ENCODE data around the gene HMCES.
A peak's percentile ranks its signal among the peaks of the same experiment; 100 is the strongest.
"Not testable (repeated sequence)": the region's sequence is repeated elsewhere in the genome, so short reads cannot be mapped to it uniquely, and the experiment has no call there.

HMCES gene, protein sequence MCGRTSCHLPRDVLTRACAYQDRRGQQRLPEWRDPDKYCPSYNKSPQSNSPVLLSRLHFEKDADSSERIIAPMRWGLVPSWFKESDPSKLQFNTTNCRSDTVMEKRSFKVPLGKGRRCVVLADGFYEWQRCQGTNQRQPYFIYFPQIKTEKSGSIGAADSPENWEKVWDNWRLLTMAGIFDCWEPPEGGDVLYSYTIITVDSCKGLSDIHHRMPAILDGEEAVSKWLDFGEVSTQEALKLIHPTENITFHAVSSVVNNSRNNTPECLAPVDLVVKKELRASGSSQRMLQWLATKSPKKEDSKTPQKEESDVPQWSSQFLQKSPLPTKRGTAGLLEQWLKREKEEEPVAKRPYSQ

DNA sequence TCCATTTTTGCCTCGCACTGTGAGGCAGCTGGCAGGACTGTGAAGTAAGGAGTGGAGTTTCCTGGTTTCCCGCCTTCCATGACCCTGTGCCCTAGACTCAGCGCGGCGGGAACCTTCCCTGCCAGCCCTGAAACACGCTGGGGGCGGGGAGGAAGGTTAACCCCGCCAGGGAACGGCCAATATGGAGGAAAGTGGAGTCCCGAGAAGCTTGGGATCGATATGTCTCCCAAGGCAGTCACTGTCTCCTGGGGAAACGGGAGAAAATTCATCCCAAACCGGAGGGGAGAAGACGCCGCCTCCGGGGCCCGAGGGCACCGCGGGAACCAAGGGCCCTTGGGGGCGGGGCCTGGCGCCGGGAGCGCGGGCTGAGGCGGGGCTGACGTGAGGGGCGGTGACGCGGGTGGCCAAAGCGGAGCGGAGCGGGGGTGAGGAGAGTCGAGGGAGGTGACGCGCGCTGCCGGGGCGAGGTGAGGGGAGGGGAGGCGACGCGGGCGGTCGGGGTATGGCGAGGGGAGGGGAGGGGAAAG is at the start of gene HMCES:
Gene HMCES, plus strand, starts transcription at position 432 of the 527 bp plus-strand sequence. CDS start 863 bp downstream, outside the sequence.
- peak within 1 kb of the TSS; percentile 94 for H3K27ac Mint-ChIP-seq
- peaks cover 53% of the 10 kb centered on the region for H3K36me3 Mint-ChIP-seq (ENCODE audit: low read depth)
- peaks cover 44% of the 10 kb centered on the region for H3K4me1 Mint-ChIP-seq (ENCODE audit: low read depth)
- no peaks in the 10 kb centered on the region for H3K9me3 Mint-ChIP-seq
- H3K27me3 Mint-ChIP-seq (ENCODE audit: low read depth): no peaks in the 10 kb centered on the region
- peak within 1 kb of the TSS; percentile 97 for H3K4me3 Mint-ChIP-seq

DNA sequence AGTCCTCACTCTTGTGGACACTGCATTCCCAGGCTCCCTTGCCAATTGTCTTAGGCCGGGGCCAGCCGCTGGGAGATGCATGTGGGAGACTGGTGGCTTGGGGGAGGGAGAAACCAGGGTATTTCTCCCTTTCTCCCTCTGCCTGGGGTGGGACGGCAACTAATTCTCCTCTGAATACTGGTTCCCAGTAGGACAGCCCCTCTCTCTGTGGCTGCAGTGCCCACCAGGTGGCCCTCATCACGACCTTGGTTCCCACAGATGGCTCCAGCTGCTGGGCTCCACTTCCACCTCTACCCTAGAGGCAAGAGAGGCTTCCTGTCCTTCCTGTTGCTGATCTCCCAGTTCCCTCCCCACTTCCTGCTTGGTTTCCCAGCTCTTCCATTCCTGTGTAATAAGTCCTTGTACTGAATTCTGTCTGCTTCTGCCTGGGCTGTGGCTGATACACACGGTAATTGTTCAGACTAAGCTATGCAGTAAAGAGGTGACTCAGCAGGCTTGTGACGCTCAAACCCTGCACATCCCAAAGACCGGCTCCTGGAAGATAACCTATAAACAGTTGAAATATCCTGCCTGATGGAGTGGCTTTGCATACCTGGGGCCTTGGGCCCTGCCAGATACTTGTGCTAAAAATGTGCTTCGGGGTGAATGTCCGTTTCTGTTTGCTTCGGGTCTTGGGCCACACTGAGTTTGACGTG is 49.6 kb upstream of the HMCES start:
- Mint-ChIP-seq H3K36me3 (ENCODE audit: low read depth) (peaks cover 5% of the 10 kb centered on the region), H3K27me3 (ENCODE audit: low read depth) (no peaks in the 10 kb centered on the region), H3K9me3 (no peaks in the 10 kb centered on the region), H3K4me3 (peak overlapping the region; percentile 3), H3K4me1 (ENCODE audit: low read depth) (peaks cover 58% of the 10 kb centered on the region), H3K27ac (peak overlapping the region; percentile 89)

DNA sequence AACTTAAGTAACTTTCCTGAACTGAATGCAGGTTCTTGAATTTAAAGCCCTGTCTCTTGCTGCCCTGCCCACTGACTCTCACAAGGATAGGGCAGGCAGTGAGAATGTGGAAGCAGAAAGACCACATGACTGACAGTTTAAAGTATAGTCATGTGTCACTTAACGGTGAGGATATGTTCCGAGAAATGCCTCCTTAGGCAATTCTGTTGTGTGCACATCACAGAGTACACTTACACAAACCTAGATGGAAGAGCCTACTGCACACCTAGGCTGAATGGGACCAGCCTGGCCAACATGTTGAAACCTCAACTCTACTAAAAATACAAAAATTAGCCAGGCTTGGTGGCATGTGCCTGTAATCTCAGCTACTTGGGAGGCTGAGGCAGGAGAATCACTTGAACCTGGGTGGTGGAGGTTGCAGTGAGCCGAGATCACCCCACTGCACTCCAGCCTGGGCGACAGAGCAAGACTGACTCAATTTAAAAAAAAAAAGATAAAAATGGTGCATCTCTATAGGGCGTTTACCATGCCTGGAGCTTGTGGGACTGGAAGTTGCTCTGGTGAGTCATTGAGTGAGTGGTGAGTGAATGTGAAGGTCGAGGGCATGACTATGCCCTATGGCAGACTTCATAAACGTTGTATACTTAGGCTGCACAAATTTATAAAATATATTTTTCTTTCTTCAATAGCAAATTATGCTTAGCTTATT is 48.2 kb upstream of the HMCES start:
- H3K9me3 Mint-ChIP-seq: no peaks in the 10 kb centered on the region
- H3K4me1 Mint-ChIP-seq (ENCODE audit: low read depth): peaks cover 58% of the 10 kb centered on the region
- peak overlapping the region; percentile 89 for H3K27ac Mint-ChIP-seq

DNA sequence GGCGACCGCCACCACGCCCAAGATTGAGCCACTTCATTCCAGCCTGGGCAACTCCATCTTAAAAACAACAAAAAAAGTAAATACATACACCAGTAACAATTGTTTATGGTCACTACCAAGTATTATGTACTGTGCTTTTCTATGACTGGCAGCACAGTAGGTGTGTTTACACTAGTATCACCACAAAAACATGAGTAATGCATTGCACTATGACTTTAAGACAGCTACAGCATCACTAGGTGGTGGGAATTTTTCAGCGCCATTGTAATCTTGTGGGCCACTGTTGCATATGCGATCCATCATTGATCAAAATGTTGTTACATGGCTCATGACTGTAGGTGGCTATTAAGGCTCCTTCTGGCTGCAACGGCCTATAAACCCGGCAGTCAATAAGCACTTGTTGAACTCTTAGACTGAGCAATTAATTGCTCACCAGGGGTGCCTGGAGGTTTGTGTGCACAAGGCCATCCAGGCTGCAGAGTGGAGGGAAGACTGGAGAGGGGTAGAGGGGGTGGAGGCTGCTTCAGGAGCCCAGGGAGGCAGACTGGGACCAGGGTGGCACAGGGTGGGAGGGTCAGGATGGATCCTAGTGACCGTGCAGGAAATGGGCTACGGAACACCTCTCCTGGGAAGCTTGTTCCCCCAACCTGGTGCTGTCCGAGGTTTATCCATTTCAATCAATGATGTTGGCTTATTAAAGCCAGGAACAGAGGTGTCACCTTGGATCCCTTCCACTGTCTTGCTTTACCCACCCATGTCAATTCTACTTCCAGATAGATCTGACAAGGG is 47.1 kb upstream of the HMCES start:
- H3K27me3 Mint-ChIP-seq (ENCODE audit: low read depth): no peaks in the 10 kb centered on the region
- peaks cover 57% of the 10 kb centered on the region for H3K4me1 Mint-ChIP-seq (ENCODE audit: low read depth)

More for the DNA sequence above, 48.2 kb upstream of the HMCES start:
- Mint-ChIP-seq H3K36me3 (ENCODE audit: low read depth) (peaks cover 5% of the 10 kb centered on the region), H3K27me3 (ENCODE audit: low read depth) (no peaks in the 10 kb centered on the region), H3K4me3 (peak overlapping the region; percentile 58)

DNA sequence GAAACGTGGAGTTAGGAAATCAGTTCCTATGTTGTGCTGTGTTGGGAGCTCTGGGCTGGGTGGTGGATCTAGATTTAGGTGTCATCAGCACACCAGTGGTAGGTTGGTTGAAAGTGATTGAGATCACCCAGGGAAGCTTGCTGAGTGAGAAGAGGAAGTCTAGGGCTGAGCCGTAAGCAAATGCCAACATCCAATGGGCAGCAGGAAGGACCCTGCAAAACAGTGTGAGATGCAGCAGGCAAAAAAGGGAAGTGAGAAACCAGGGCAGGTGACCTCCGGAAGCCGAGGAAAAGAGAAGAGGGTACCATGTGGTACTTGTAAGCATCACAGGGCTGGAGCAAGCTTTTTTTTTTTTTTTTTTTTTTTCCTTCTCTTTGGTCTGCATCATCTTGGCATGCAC is 45.1 kb upstream of the HMCES start:
- H3K9me3 Mint-ChIP-seq: no peaks in the 10 kb centered on the region
- peaks cover 53% of the 10 kb centered on the region for H3K4me1 Mint-ChIP-seq (ENCODE audit: low read depth)
- H3K4me3 Mint-ChIP-seq: peak overlapping the region; percentile 70
- H3K27ac Mint-ChIP-seq: peak overlapping the region; percentile 82
- H3K36me3 Mint-ChIP-seq (ENCODE audit: low read depth): peaks cover 3% of the 10 kb centered on the region
- H3K27me3 Mint-ChIP-seq (ENCODE audit: low read depth): no peaks in the 10 kb centered on the region

More for the DNA sequence above, 47.1 kb upstream of the HMCES start:
- peak overlapping the region; percentile 77 for H3K27ac Mint-ChIP-seq
- no peaks in the 10 kb centered on the region for H3K9me3 Mint-ChIP-seq
- peak overlapping the region; percentile 44 for H3K4me3 Mint-ChIP-seq
- peaks cover 5% of the 10 kb centered on the region for H3K36me3 Mint-ChIP-seq (ENCODE audit: low read depth)

DNA sequence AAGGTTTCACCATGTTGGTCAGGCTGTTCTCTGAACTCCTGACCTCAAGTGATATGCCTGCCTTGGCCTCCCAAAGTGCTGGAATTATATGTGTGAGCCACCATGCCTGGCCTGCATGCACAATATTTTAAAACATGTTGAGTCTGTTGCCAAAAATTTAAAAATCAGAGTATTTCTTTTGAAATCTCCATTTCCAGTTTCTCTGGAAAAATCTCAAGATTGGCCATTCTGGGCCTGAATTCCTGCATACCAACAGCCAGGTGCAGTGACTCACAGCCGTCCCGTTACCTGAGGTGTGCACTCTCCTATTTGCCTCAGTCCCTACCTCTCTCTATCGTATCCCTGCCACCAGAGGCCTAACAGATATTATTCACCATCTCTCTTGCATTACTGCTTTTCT is 44.2 kb upstream of the HMCES start:
- Mint-ChIP-seq H3K36me3 (ENCODE audit: low read depth) (peaks cover 6% of the 10 kb centered on the region), H3K4me1 (ENCODE audit: low read depth) (peaks cover 56% of the 10 kb centered on the region), H3K27ac (no peak overlapping the region), H3K9me3 (no peaks in the 10 kb centered on the region), H3K27me3 (ENCODE audit: low read depth) (no peaks in the 10 kb centered on the region), H3K4me3 (peak overlapping the region; percentile 19)

DNA sequence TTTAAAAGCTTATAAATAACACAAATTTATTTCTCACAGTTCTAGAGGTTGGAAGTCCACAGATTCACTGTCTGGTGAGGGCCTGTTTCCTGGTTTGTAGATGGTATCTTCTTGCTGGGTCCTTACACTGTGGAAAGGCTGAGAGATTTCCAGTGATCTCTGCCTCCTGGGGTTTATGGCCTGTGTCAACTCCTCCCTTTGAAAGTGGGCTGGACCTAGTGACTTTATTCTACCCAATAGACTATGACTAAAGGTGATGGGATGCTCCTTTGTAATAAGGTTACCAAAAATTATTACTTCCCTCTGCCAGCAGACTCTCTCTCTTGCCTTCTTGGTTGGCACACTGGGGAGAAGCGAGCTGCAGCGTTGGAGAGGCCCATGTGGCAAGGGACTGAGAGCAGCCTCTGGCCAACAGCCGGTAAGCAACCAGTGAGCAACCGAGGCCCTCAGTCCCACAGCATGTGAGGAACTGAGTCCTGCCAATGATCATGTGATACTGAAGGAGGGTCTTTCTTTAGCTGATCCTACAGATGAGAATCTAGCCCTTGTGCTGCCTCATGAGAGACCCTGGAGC is 43.2 kb upstream of the HMCES start:
- H3K4me3 Mint-ChIP-seq: no peak overlapping the region
- no peak overlapping the region for H3K27ac Mint-ChIP-seq
- H3K9me3 Mint-ChIP-seq: peaks cover 4% of the 10 kb centered on the region
- no peaks in the 10 kb centered on the region for H3K27me3 Mint-ChIP-seq (ENCODE audit: low read depth)
- peaks cover 55% of the 10 kb centered on the region for H3K4me1 Mint-ChIP-seq (ENCODE audit: low read depth)
- H3K36me3 Mint-ChIP-seq (ENCODE audit: low read depth): peaks cover 10% of the 10 kb centered on the region

DNA sequence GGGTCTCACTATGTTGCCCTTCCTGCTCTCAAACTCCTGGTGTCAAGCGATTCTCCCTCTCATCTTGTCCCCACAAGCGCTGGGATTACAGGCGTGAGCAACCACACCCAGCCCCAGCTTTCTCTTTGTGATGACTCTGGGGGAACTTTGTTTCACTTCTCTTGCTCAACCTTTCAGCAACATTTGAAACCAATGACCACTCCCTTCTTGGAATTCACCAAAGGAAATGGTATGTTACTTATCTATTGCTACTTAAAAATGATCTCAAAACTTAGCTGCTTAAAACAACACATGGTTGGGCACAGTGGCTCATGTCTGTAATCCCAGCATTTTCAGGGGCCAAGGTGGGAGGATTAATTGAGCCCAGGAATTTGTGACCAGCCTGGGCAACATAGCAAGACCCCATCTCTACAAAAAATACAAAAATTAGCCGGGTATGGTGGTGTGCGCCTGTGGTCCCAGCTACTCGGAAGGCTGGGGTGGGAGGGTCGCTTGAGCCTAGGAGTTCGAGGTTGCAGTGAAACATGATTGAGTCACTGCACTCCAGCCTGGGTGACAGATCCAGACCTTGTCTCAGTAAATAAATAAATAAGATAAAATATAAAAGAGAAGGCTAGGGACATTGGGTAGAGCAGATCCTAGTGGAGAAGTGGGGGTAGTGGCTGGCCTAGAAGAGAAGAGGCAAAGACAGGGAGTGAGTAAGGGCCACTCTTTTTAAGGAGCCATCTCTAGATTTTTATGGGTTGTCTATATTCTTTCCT is 39.5 kb upstream of the HMCES start:
- H3K4me1 Mint-ChIP-seq (ENCODE audit: low read depth): peaks cover 38% of the 10 kb centered on the region

DNA sequence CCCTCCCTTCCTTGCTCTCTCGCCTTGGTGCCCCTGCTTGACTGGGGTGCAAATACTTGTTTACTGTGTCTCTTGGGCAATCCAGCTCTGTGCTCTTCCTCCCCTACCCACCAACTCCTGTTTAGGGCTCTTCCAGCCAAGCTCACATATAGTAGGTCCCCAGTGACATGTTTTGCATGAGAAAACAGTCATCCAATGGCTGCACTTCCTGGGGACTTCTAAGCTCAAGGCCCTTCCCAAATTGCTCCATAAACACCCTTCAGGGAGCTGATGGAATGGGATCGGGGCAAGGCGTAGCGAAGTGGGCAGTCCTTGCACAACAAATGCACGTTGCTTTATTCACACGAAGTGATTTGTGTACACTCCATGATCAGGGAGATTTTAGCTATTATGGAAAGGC is 38.7 kb upstream of the HMCES start:
- Mint-ChIP-seq H3K9me3 (peaks cover 4% of the 10 kb centered on the region), H3K27ac (peak overlapping the region; percentile 93), H3K4me1 (ENCODE audit: low read depth) (peaks cover 34% of the 10 kb centered on the region), H3K36me3 (ENCODE audit: low read depth) (peaks cover 9% of the 10 kb centered on the region), H3K27me3 (ENCODE audit: low read depth) (no peaks in the 10 kb centered on the region), H3K4me3 (peak overlapping the region; percentile 78)

More for the DNA sequence above, 39.5 kb upstream of the HMCES start:
- H3K36me3 Mint-ChIP-seq (ENCODE audit: low read depth): peaks cover 9% of the 10 kb centered on the region
- H3K4me3 Mint-ChIP-seq: peak overlapping the region; percentile 82
- peaks cover 4% of the 10 kb centered on the region for H3K9me3 Mint-ChIP-seq
- peak overlapping the region; percentile 99 for H3K27ac Mint-ChIP-seq
- no peaks in the 10 kb centered on the region for H3K27me3 Mint-ChIP-seq (ENCODE audit: low read depth)

DNA sequence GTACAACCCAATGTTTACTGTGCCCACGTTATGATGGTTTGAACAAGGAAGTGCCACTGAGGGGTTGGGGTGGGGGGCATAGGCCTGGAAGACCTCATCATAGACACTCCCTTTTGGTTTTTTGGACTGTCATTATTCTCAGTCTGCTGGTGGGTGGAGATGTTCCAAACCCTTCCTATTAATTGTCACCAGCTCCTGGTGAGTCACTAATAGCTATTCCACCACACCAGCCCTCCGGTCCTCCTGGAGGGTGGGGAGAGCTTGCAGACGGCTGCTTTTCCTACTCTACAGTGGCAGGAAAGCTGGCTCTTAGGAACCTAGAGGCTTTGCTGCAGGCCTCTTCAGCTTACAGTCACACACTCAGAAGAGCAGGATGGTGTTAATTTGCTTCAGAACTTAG is 38.2 kb upstream of the HMCES start:
- peak overlapping the region; percentile 93 for H3K27ac Mint-ChIP-seq
- H3K4me3 Mint-ChIP-seq: no peak overlapping the region
- peaks cover 33% of the 10 kb centered on the region for H3K4me1 Mint-ChIP-seq (ENCODE audit: low read depth)
- peaks cover 9% of the 10 kb centered on the region for H3K36me3 Mint-ChIP-seq (ENCODE audit: low read depth)
- no peaks in the 10 kb centered on the region for H3K27me3 Mint-ChIP-seq (ENCODE audit: low read depth)
- H3K9me3 Mint-ChIP-seq: peaks cover 4% of the 10 kb centered on the region

DNA sequence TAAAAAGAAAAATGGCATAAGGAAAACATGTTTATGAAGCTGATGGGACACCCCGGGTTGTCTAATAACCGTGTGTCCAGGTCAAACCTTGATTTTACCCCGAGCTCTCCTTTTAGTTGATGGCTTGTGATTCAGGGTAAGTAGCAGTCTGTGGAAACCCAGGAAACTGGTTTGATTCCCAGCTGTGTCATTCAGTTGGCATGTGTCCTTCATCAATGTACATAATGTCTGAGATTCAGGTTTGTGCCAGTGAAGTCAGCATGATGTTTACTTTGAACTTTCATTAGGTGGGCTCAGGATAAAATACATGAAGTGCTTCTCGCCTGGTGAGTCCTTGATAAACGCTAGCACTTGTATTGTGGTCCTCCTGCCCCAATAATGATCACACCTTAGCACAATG is 33.5 kb upstream of the HMCES start:
- Mint-ChIP-seq H3K27me3 (ENCODE audit: low read depth) (no peaks in the 10 kb centered on the region), H3K4me3 (no peak overlapping the region), H3K36me3 (ENCODE audit: low read depth) (peaks cover 12% of the 10 kb centered on the region), H3K4me1 (ENCODE audit: low read depth) (peaks cover 28% of the 10 kb centered on the region), H3K9me3 (peaks cover under 1% of the 10 kb centered on the region), H3K27ac (no peak overlapping the region)

DNA sequence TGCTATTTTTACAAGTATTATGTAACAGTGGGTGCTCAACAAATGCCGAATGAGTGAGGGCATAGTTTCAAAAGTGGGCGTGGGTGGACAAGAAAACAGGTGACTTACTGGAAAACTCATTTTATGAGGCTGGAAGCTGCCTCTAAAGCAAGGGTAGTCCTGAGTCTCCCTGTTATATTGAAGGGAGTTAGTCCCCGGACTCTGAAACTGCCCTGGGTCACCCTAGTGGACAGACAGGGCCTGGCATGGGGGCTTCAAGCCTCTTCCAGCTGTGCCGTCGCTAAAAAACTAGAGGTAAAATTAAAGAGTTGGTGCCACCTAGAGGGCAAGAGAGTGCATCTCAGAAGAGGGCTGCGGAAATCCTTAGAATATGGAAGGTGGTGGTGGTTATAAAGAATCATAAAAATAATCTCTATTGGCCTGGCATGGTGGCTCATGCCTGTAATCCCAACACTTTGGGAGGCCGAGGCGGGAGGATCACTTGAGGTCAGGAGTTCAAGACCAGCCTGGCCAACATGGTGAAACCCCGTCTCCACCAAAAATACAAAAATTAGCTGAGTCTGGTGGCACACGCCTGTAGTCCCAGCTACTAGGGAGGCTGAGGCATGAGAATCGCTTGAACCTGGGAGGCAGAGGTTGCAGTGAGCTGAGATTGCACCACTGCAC is 32.9 kb upstream of the HMCES start:
- H3K4me3 Mint-ChIP-seq; H3K9me3 Mint-ChIP-seq; H3K27me3 Mint-ChIP-seq (ENCODE audit: low read depth): not testable (repeated sequence)
- Mint-ChIP-seq H3K27ac (peak overlapping the region; percentile 28), H3K4me1 (ENCODE audit: low read depth) (peaks cover 31% of the 10 kb centered on the region), H3K36me3 (ENCODE audit: low read depth) (peaks cover 17% of the 10 kb centered on the region)

DNA sequence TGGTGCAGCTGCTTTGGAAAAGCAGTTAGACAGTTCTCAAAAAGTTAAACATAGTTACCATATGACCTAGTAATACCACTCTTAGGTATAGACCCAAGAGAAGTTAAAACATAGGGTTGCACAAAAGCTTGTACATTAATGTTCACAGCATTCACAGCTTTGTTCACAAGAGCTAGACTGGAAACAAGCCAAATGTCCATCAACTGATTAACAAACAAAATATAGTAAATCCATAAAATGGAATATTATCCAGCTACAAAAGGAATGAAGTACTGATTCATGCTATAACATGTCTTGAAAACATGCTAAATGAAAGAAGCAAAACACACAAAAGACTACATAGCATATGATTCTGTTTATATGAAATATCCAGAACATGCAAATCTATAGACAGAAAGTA is 32.0 kb upstream of the HMCES start:
- no peak overlapping the region for H3K4me3 Mint-ChIP-seq
- no peaks in the 10 kb centered on the region for H3K27me3 Mint-ChIP-seq (ENCODE audit: low read depth)
- H3K9me3 Mint-ChIP-seq: no peaks in the 10 kb centered on the region
- H3K4me1 Mint-ChIP-seq (ENCODE audit: low read depth): peaks cover 31% of the 10 kb centered on the region
- peaks cover 17% of the 10 kb centered on the region for H3K36me3 Mint-ChIP-seq (ENCODE audit: low read depth)
- no peak overlapping the region for H3K27ac Mint-ChIP-seq
